Measurements from ENCODE around the gene CRNN. TPM values are rescaled to one million over a fixed set of nuclear protein-coding genes. Genes with fewer than 3 reads are reported as not detected.

CRNN gene
- total RNA-seq, 2 experiments from 2014 or later = not detected

DNA sequence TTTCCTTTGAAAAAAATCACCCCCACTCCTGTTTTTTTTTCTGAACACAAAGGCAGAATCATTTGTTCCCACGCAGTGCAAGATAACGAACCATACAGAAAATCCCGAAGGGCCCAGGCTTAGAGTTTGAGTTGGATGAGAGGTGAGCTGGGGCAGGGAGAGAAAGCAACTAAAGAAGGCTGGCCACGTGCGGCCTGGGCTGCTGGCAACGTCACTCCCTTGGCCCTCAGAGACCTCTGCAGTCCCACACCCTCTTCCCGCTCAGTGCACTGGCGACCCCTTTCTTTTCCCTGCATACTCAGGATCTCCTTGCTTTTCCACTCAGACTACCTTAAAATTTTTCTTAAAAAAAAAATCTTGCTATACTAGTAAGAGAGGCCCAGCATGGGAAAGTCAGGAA, 28.2 kb upstream of the CRNN start:
- H3K36me3 Mint-ChIP-seq (ENCODE audit: low read depth) = no peaks in the 10 kb centered on the region
- peaks cover 12% of the 10 kb centered on the region for H3K27me3 Mint-ChIP-seq
- H3K4me1 Mint-ChIP-seq (ENCODE audit: low read depth) = no peaks in the 10 kb centered on the region
- ChIA-PET POLR2A (no interaction called here), CTCF (interaction anchor here (1.9 to 3.0 kb wide), 5 partner anchors 17 to 94 kb away, joined by 4 to 38 read pairs (median 12); no protein-coding TSS in a partner anchor)
- no peak for ATAC-seq
- H3K4me3 Mint-ChIP-seq = no peak overlapping the region
- H3K9me3 Mint-ChIP-seq = no peaks in the 10 kb centered on the region
- no peak overlapping the region for H3K27ac Mint-ChIP-seq
- TF ChIP-seq CTCF (IDR thresholded peaks at IDR 0.05) = no peak
- no peak for DNase-seq
- intact Hi-C loops (cut with micrococcal nuclease) = loop anchor here (5.0 kb wide), 2 partner anchors 255 to 390 kb away; no protein-coding TSS in a partner anchor

- ATAC-seq (no peak), DNase-seq (no peak)
- CTCF ChIA-PET = interaction anchor here (1.0 to 3.0 kb wide), 14 partner anchors 13 to 369 kb away, joined by 3 to 38 read pairs (median 5); no protein-coding TSS in a partner anchor
- no peak for TF ChIP-seq CTCF (IDR thresholded peaks at IDR 0.05)
- H3K36me3 Mint-ChIP-seq (ENCODE audit: low read depth) = no peaks in the 10 kb centered on the region
- no peak overlapping the region for H3K27ac Mint-ChIP-seq
- peaks cover 16% of the 10 kb centered on the region for H3K27me3 Mint-ChIP-seq
- intact Hi-C loops (cut with micrococcal nuclease) = loop anchor here (5.0 kb wide), 2 partner anchors 254 to 389 kb away; no protein-coding TSS in a partner anchor
- no peaks in the 10 kb centered on the region for H3K4me1 Mint-ChIP-seq (ENCODE audit: low read depth)
- H3K4me3 Mint-ChIP-seq = no peak overlapping the region
- POLR2A ChIA-PET = no interaction called here
- no peaks in the 10 kb centered on the region for H3K9me3 Mint-ChIP-seq
These were observed 27.7 kb upstream of the CRNN start for GRCh38 chr1:152441756-152442155.

- DNase-seq (peak; percentile 76), ATAC-seq (peak; percentile 99)
- Mint-ChIP-seq H3K9me3 (no peaks in the 10 kb centered on the region), H3K4me3 (no peak overlapping the region), H3K27me3 (peaks cover 24% of the 10 kb centered on the region), H3K36me3 (ENCODE audit: low read depth) (no peaks in the 10 kb centered on the region), H3K4me1 (ENCODE audit: low read depth) (no peaks in the 10 kb centered on the region), H3K27ac (no peak overlapping the region)
- peak; percentile 77 for TF ChIP-seq CTCF (IDR thresholded peaks at IDR 0.05)
- CTCF ChIA-PET = interaction anchor here (0.6 to 3.0 kb wide), 32 partner anchors 8 to 393 kb away, joined by 3 to 38 read pairs (median 4); no protein-coding TSS in a partner anchor
- POLR2A ChIA-PET = no interaction called here
- intact Hi-C loops (cut with micrococcal nuclease) = loop anchor here (5.0 kb wide), 2 partner anchors 254 to 389 kb away; no protein-coding TSS in a partner anchor
These were observed 26.8 kb upstream of the CRNN start for GRCh38 chr1:152440635-152441471.

DNA sequence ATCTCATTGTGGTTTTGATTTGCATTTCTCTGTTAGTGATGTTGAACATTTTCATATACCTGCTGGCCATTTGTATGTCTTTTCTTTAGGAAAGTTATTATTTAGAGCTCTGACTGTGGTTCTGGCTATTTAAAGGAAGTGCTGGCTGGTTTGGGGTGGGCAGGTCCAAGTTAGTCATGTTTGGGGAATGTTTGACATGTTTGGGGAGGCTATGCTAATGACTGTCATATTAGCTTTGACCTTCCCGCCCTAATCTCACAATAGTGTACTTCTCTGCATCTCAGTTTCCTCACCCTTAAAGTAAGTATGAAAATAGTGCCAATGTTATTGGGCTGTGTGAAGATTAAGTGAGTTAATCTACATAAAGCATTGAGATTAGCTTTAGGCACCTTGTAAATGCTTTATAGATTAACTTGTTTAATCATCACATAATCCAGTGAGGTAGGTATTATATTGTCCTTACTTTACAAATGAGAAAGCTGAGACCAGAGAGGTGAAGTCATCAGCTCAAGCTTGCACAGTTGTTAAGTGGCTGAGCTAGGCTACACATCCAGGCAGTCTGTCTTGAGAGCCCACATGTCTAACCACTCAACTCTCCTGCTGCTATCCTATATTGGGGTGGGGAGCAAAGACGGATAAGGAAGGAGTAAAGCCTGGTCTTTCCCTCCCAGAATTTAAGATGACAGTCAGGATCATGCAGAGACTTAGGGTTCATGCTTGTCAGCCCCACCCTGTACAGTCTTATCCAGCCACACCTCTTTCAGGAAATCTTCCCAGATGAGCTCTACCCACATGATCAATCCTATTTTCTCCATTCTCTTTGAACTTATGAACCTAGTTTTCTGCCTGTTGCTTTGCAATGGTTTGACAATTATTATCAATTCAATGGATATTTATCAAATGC, 22.8 kb upstream of the CRNN start:
- no peak overlapping the region for H3K27ac Mint-ChIP-seq
- H3K4me3 Mint-ChIP-seq = no peak overlapping the region
- H3K9me3 Mint-ChIP-seq = no peaks in the 10 kb centered on the region
- no peaks in the 10 kb centered on the region for H3K36me3 Mint-ChIP-seq (ENCODE audit: low read depth)
- ChIA-PET POLR2A (no interaction called here), CTCF (interaction anchor here (1.5 kb wide), 1 partner anchor 22 kb away, joined by 7 read pairs; no protein-coding TSS in a partner anchor)
- DNase-seq = no peak
- no peak for ATAC-seq
- TF ChIP-seq CTCF (IDR thresholded peaks at IDR 0.05) = no peak
- peaks cover 24% of the 10 kb centered on the region for H3K27me3 Mint-ChIP-seq
- no peaks in the 10 kb centered on the region for H3K4me1 Mint-ChIP-seq (ENCODE audit: low read depth)
- intact Hi-C loops (cut with micrococcal nuclease) = no loop called here
